SK-N-SH treated with all-trans-retinoic acid at 6 μM for 48 hours (cell line): ENCODE measurements around the gene LRRC14B.

Experiments
- ATAC-seq: fragments of 200-7000 bp; cut with Tn5 transposase; 3 replicates; pipeline ENCODE4 v1.9.1; 2020; ENCODE audit warnings: mild to moderate bottlenecking, moderate library complexity
- ARNTL ChIP-seq: fragments of 450-650 bp; formaldehyde crosslinking; IDR thresholded peaks from 2 replicates; pipeline ENCODE4 v1.5.0; 2020; ENCODE audit warnings: low read depth, mild to moderate bottlenecking, moderate library complexity, borderline replicate concordance
- BACH2 ChIP-seq: fragments of 250-450 bp; sonication (Bioruptor Pico); IDR thresholded peaks from 2 replicates; pipeline ENCODE4 v1.9.0; 2021; ENCODE audit warnings: mild to moderate bottlenecking, borderline replicate concordance
- CSDC2 ChIP-seq: fragments of 250-450 bp; sonication (Bioruptor Pico); IDR thresholded peaks from 2 replicates; pipeline ENCODE4 v1.5.0; 2020; ENCODE audit warnings: mild to moderate bottlenecking, moderate library complexity
- ESRRG ChIP-seq: fragments of 250-450 bp; sonication (Bioruptor Pico); IDR thresholded peaks from 2 replicates; pipeline ENCODE4 v1.6.1; 2021; ENCODE audit warnings: mild to moderate bottlenecking
- GLIS3 ChIP-seq: fragments of 250-450 bp; sonication (Bioruptor Pico); IDR thresholded peaks from 2 replicates; pipeline ENCODE4 v1.5.0; 2020; ENCODE audit warnings: mild to moderate bottlenecking, moderate library complexity
- ISL1 ChIP-seq: fragments of 250-450 bp; sonication (Bioruptor Pico); IDR thresholded peaks from 2 replicates; pipeline ENCODE4 v2.1.2; 2022; ENCODE audit warnings: mild to moderate bottlenecking, moderate library complexity
- PPARA ChIP-seq: fragments of 250-450 bp; sonication (Bioruptor Pico); IDR thresholded peaks from 2 replicates; pipeline ENCODE4 v1.5.0; 2020; ENCODE audit warnings: mild to moderate bottlenecking, borderline replicate concordance
- RARB ChIP-seq: fragments of 250-450 bp; sonication (Bioruptor Pico); IDR thresholded peaks from 2 replicates; pipeline ENCODE4 v1.8.0; 2021; ENCODE audit warnings: mild to moderate bottlenecking, moderate library complexity
- SNAI2 ChIP-seq: fragments of 250-450 bp; sonication (Bioruptor Pico); IDR thresholded peaks from 2 replicates; pipeline ENCODE4 v1.5.0; 2020; ENCODE audit warnings: mild to moderate bottlenecking, moderate library complexity
- TCF4 ChIP-seq: fragments of 250-450 bp; sonication (Bioruptor Pico); IDR thresholded peaks from 2 replicates; pipeline ENCODE4 v1.8.0; 2021; ENCODE audit warnings: mild to moderate bottlenecking, moderate library complexity, borderline replicate concordance
- ZC3H10 ChIP-seq: fragments of 250-450 bp; sonication (Bioruptor Pico); IDR thresholded peaks from 2 replicates; pipeline ENCODE4 v1.5.1; 2021; ENCODE audit warnings: mild to moderate bottlenecking, moderate library complexity
- ZFP3 ChIP-seq: fragments of 250-450 bp; sonication (Bioruptor Pico); IDR thresholded peaks from 2 replicates; pipeline ENCODE4 v1.5.0; 2020; ENCODE audit warnings: mild to moderate bottlenecking, moderate library complexity
- ZFP30 ChIP-seq: fragments of 450-650 bp; formaldehyde crosslinking; IDR thresholded peaks from 2 replicates; pipeline ENCODE4 v1.5.0; 2022; ENCODE audit warnings: mild to moderate bottlenecking, moderate library complexity
- ZNF565 ChIP-seq: fragments of 450-650 bp; formaldehyde crosslinking; conservative IDR thresholded peaks from 2 replicates; pipeline ENCODE4 v1.5.0; 2020; ENCODE audit warnings: low read depth, mild to moderate bottlenecking, moderate library complexity
- ZNF70 ChIP-seq: fragments of 450-650 bp; formaldehyde crosslinking; IDR thresholded peaks from 2 replicates; pipeline ENCODE4 v1.5.0; 2020; ENCODE audit warnings: mild to moderate bottlenecking, moderate library complexity
- ZNF8 ChIP-seq: fragments of 450-650 bp; formaldehyde crosslinking; IDR thresholded peaks from 2 replicates; pipeline ENCODE4 v1.5.0; 2020; ENCODE audit warnings: mild to moderate bottlenecking, moderate library complexity
- TF ChIP-seq, protein P1 (sequence below): fragments of 250-450 bp; sonication (Bioruptor Pico); IDR thresholded peaks from 2 replicates; pipeline ENCODE4 v1.5.0; 2020; ENCODE audit warnings: mild to moderate bottlenecking, moderate library complexity
- TF ChIP-seq, protein P2 (sequence below): fragments of 250-450 bp; sonication (Bioruptor Pico); IDR thresholded peaks from 2 replicates; pipeline ENCODE4 v1.5.1; 2021; ENCODE audit warnings: mild to moderate bottlenecking, moderate library complexity
- TF ChIP-seq, protein P3 (sequence below): fragments of 250-450 bp; sonication (Bioruptor Pico); IDR thresholded peaks from 2 replicates; pipeline ENCODE4 v1.8.0; 2020; ENCODE audit warnings: mild to moderate bottlenecking, moderate library complexity, borderline replicate concordance
- TF ChIP-seq, protein P4 (sequence below): fragments of 250-450 bp; sonication (Bioruptor Pico); IDR thresholded peaks from 2 replicates; pipeline ENCODE4 v1.8.0; 2021; ENCODE audit warnings: low read depth, mild to moderate bottlenecking, moderate library complexity, borderline replicate concordance
- TF ChIP-seq, protein P5 (sequence below): fragments of 250-450 bp; sonication (Bioruptor Pico); IDR thresholded peaks from 2 replicates; pipeline ENCODE4 v1.5.1; 2020; ENCODE audit warnings: low read depth, mild to moderate bottlenecking, moderate library complexity

LRRC14B gene

DNA sequence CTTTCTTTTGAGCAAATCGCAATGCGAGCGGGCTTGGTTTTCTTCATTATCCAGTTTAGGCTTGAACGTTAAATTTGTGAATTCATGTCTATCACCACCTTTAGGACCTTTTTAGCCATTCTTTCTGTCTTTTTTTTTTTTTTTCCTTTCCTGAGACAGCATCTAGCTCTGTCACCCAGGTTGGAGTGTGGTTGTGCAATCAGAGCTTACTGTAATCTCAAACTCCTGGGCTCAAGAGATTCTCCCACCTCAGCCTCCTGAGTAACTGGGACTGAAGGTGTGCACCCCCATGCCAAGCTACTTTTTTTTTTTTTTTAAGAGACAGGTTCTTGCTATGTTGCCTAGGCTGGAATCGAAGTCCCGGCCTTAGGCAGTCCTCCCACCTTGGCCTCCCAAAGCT lies 39.2 kb upstream of the LRRC14B start:
- no peak for ATAC-seq
- TF ChIP-seq ZFP3 (CRISPR knock-in tag), result no peak
- no peak for TF ChIP-seq ISL1 (CRISPR knock-in tag)
- TF ChIP-seq GLIS3 (CRISPR knock-in tag), result no peak

DNA sequence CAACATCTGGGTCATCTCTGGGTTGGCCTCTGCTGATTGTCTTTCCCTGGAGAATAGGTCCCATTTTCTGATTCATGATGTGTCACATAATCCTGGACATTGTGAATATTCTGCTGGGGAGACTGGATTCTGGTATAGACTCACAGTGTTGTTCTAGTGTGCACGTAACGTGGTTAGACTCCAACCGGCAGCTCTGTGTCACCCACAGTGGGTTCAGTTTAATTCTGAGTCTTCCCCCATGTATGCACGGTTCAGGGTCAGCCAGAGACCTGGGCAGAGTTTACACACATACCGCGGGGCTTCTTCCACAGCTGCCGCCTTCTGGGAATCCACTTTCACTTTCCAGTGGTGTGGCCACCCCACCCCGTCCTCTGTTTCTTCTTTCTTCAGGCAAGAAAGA lies 38.0 kb upstream of the LRRC14B start:
- ATAC-seq, result no peak
- TF ChIP-seq PPARA (CRISPR knock-in tag) (no peak), ZFP3 (CRISPR knock-in tag) (no peak), RARB (CRISPR knock-in tag) (no peak), ZNF70 (CRISPR knock-in tag) (no peak), ZNF565 (CRISPR knock-in tag) (no peak), ZC3H10 (CRISPR knock-in tag) (no peak), SNAI2 (no peak), CSDC2 (CRISPR knock-in tag) (no peak), ZFP30 (no peak), ZNF8 (CRISPR knock-in tag) (no peak), GLIS3 (CRISPR knock-in tag) (no peak), ISL1 (CRISPR knock-in tag) (no peak)
- TF ChIP-seq, protein P1, sequence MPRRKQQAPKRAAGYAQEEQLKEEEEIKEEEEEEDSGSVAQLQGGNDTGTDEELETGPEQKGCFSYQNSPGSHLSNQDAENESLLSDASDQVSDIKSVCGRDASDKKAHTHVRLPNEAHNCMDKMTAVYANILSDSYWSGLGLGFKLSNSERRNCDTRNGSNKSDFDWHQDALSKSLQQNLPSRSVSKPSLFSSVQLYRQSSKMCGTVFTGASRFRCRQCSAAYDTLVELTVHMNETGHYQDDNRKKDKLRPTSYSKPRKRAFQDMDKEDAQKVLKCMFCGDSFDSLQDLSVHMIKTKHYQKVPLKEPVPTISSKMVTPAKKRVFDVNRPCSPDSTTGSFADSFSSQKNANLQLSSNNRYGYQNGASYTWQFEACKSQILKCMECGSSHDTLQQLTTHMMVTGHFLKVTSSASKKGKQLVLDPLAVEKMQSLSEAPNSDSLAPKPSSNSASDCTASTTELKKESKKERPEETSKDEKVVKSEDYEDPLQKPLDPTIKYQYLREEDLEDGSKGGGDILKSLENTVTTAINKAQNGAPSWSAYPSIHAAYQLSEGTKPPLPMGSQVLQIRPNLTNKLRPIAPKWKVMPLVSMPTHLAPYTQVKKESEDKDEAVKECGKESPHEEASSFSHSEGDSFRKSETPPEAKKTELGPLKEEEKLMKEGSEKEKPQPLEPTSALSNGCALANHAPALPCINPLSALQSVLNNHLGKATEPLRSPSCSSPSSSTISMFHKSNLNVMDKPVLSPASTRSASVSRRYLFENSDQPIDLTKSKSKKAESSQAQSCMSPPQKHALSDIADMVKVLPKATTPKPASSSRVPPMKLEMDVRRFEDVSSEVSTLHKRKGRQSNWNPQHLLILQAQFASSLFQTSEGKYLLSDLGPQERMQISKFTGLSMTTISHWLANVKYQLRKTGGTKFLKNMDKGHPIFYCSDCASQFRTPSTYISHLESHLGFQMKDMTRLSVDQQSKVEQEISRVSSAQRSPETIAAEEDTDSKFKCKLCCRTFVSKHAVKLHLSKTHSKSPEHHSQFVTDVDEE (CRISPR knock-in tag), result no peak
- TF ChIP-seq, protein P2, sequence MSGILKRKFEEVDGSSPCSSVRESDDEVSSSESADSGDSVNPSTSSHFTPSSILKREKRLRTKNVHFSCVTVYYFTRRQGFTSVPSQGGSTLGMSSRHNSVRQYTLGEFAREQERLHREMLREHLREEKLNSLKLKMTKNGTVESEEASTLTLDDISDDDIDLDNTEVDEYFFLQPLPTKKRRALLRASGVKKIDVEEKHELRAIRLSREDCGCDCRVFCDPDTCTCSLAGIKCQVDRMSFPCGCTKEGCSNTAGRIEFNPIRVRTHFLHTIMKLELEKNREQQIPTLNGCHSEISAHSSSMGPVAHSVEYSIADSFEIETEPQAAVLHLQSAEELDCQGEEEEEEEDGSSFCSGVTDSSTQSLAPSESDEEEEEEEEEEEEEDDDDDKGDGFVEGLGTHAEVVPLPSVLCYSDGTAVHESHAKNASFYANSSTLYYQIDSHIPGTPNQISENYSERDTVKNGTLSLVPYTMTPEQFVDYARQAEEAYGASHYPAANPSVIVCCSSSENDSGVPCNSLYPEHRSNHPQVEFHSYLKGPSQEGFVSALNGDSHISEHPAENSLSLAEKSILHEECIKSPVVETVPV (CRISPR knock-in tag), result no peak
- TF ChIP-seq, protein P3, sequence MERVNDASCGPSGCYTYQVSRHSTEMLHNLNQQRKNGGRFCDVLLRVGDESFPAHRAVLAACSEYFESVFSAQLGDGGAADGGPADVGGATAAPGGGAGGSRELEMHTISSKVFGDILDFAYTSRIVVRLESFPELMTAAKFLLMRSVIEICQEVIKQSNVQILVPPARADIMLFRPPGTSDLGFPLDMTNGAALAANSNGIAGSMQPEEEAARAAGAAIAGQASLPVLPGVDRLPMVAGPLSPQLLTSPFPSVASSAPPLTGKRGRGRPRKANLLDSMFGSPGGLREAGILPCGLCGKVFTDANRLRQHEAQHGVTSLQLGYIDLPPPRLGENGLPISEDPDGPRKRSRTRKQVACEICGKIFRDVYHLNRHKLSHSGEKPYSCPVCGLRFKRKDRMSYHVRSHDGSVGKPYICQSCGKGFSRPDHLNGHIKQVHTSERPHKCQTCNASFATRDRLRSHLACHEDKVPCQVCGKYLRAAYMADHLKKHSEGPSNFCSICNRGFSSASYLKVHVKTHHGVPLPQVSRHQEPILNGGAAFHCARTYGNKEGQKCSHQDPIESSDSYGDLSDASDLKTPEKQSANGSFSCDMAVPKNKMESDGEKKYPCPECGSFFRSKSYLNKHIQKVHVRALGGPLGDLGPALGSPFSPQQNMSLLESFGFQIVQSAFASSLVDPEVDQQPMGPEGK (CRISPR knock-in tag), result no peak
- TF ChIP-seq, protein P4, sequence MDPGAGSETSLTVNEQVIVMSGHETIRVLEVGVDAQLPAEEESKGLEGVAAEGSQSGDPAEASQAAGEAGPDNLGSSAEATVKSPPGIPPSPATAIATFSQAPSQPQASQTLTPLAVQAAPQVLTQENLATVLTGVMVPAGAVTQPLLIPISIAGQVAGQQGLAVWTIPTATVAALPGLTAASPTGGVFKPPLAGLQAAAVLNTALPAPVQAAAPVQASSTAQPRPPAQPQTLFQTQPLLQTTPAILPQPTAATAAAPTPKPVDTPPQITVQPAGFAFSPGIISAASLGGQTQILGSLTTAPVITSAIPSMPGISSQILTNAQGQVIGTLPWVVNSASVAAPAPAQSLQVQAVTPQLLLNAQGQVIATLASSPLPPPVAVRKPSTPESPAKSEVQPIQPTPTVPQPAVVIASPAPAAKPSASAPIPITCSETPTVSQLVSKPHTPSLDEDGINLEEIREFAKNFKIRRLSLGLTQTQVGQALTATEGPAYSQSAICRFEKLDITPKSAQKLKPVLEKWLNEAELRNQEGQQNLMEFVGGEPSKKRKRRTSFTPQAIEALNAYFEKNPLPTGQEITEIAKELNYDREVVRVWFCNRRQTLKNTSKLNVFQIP (CRISPR knock-in tag), result no peak

DNA sequence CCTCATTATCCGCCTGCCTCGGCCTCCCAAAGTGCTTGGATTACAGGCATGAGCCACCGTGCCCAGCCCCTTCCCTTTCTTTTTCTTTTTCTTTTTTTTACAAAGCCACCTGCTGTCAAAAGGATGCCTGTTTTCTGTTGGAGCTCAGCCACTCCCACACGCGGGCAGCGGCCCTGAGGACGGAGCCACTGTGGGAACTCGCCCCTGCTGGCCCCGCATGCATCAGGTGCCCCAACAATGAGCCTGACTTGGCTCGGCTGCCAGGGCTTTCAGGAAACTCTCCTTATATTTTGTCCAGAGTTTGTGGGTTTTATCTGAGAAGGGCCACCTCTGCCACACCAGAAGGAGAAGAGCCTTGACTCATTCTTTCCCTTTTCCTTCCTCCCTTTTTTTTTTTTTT lies 37.1 kb upstream of the LRRC14B start:
- no peak for TF ChIP-seq TCF4
- TF ChIP-seq CSDC2 (CRISPR knock-in tag), result no peak
- no peak for TF ChIP-seq RARB (CRISPR knock-in tag)
- TF ChIP-seq, protein P5, sequence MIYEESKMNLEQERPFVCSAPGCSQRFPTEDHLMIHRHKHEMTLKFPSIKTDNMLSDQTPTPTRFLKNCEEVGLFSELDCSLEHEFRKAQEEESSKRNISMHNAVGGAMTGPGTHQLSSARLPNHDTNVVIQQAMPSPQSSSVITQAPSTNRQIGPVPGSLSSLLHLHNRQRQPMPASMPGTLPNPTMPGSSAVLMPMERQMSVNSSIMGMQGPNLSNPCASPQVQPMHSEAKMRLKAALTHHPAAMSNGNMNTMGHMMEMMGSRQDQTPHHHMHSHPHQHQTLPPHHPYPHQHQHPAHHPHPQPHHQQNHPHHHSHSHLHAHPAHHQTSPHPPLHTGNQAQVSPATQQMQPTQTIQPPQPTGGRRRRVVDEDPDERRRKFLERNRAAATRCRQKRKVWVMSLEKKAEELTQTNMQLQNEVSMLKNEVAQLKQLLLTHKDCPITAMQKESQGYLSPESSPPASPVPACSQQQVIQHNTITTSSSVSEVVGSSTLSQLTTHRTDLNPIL (CRISPR knock-in tag), result no peak
- TF ChIP-seq, protein P3 (CRISPR knock-in tag), result no peak
- TF ChIP-seq ARNTL (CRISPR knock-in tag), result no peak
- no peak for TF ChIP-seq ZFP3 (CRISPR knock-in tag)
- no peak for TF ChIP-seq ZNF8 (CRISPR knock-in tag)
- TF ChIP-seq, protein P4 (CRISPR knock-in tag), result no peak
- no peak for TF ChIP-seq ZC3H10 (CRISPR knock-in tag)
- no peak for TF ChIP-seq BACH2 (CRISPR knock-in tag)
- TF ChIP-seq, protein P2 (CRISPR knock-in tag), result no peak
- no peak for TF ChIP-seq ESRRG (CRISPR knock-in tag)
- TF ChIP-seq ZNF70 (CRISPR knock-in tag), result no peak
- TF ChIP-seq ISL1 (CRISPR knock-in tag), result no peak
- TF ChIP-seq PPARA (CRISPR knock-in tag), result no peak
- TF ChIP-seq ZNF565 (CRISPR knock-in tag), result no peak
- no peak for TF ChIP-seq SNAI2
- no peak for ATAC-seq
